ENCODE data around the gene UCK2.

DNA sequence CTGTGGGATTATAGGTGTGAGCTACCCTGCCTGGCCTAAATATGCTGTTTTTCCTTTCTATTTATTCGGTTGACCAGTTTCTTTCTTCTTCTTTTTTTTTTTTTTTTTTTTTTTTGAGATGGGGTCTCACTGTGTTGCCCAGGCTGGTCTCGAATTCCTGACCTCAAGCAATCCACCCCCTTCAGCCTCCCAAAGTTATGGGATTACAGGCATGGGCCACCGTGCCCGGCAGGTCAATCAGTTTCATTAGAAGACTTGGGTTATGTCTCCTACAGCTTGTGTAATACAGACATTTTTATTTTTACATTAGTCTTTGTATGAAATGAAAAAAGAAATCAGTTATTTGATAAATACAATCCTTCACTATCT is 61.1 kb downstream of the UCK2 start:
- no peak for TF ChIP-seq BHLHE40 (IDR thresholded peaks at IDR 0.05; ENCODE audit: borderline replicate concordance)
- TF ChIP-seq NFRKB (IDR thresholded peaks at IDR 0.05), result no peak
- TF ChIP-seq FOXM1 (IDR thresholded peaks at IDR 0.05; ENCODE audit: borderline replicate concordance), result no peak
- no peak for TF ChIP-seq SUZ12 (IDR thresholded peaks at IDR 0.05)
- no peak for TF ChIP-seq ZNF384 (IDR thresholded peaks at IDR 0.05)
- no peak for TF ChIP-seq ELF4 (IDR thresholded peaks at IDR 0.05)
- no peak for TF ChIP-seq SP1 (IDR thresholded peaks at IDR 0.05)
- TF ChIP-seq LEF1 (IDR thresholded peaks at IDR 0.05; ENCODE audit: borderline replicate concordance), result no peak
- TF ChIP-seq, protein P1, sequence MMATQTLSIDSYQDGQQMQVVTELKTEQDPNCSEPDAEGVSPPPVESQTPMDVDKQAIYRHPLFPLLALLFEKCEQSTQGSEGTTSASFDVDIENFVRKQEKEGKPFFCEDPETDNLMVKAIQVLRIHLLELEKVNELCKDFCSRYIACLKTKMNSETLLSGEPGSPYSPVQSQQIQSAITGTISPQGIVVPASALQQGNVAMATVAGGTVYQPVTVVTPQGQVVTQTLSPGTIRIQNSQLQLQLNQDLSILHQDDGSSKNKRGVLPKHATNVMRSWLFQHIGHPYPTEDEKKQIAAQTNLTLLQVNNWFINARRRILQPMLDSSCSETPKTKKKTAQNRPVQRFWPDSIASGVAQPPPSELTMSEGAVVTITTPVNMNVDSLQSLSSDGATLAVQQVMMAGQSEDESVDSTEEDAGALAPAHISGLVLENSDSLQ (IDR thresholded peaks at IDR 0.05), result no peak

Measured in HEK293T (cell line).